ENCODE results near the gene GAS2L1.

The GAS2L1 gene

GRCh38 chr22:29275819-29276565, 30.5 kb upstream of the GAS2L1 start:
- no peak for DNase-seq (ENCODE audit: low spot score)

- DNase-seq (ENCODE audit: low spot score): no peak
These were observed 28.5 kb upstream of the GAS2L1 start for GRCh38 chr22:29277927-29278326.

- DNase-seq (ENCODE audit: low spot score): no peak
These were observed 22.3 kb upstream of the GAS2L1 start for GRCh38 chr22:29284196-29284595.

- DNase-seq (ENCODE audit: low spot score): no peak
These were observed 17.6 kb upstream of the GAS2L1 start for GRCh38 chr22:29288837-29289236.

- no peak for DNase-seq (ENCODE audit: low spot score)
These were observed 16.4 kb upstream of the GAS2L1 start for GRCh38 chr22:29290061-29290460.

- DNase-seq (ENCODE audit: low spot score): no peak
These were observed 15.2 kb upstream of the GAS2L1 start for GRCh38 chr22:29291215-29291614.

- no peak for DNase-seq (ENCODE audit: low spot score)
These were observed 14.1 kb upstream of the GAS2L1 start for GRCh38 chr22:29292379-29292778.

- DNase-seq (ENCODE audit: low spot score): no peak
These were observed 7.8 kb upstream of the GAS2L1 start for GRCh38 chr22:29298641-29299040.

- no peak for DNase-seq (ENCODE audit: low spot score)
These were observed 7.1 kb upstream of the GAS2L1 start for GRCh38 chr22:29299136-29299900.

- no peak for DNase-seq (ENCODE audit: low spot score)
These were observed 6.0 kb upstream of the GAS2L1 start for GRCh38 chr22:29300467-29300806.

GRCh38 chr22:29300807-29301601, 5.4 kb upstream of the GAS2L1 start:
- DNase-seq (ENCODE audit: low spot score): no peak

- no peak for DNase-seq (ENCODE audit: low spot score)
These were observed 4.6 kb upstream of the GAS2L1 start for GRCh38 chr22:29301716-29302401.

- peak; percentile 70 for DNase-seq (ENCODE audit: low spot score)
These were observed 4.1 kb upstream of the GAS2L1 start for GRCh38 chr22:29302402-29302680.

GRCh38 chr22:29302681-29303465, 3.6 kb upstream of the GAS2L1 start:
- DNase-seq (ENCODE audit: low spot score): no peak

- DNase-seq (ENCODE audit: low spot score): no peak
These were observed 645 bp upstream of the GAS2L1 start for GRCh38 chr22:29305836-29306174.

- peak; percentile 73 for DNase-seq (ENCODE audit: low spot score)
These were observed 565 bp downstream of the GAS2L1 start for GRCh38 chr22:29306835-29307595.

- DNase-seq (ENCODE audit: low spot score): no peak
These were observed 1.2 kb downstream of the GAS2L1 start for GRCh38 chr22:29307596-29308147.

- no peak for DNase-seq (ENCODE audit: low spot score)
These were observed 1.8 kb downstream of the GAS2L1 start for GRCh38 chr22:29308148-29308790.

GRCh38 chr22:29308791-29309262, 2.4 kb downstream of the GAS2L1 start:
- DNase-seq (ENCODE audit: low spot score): no peak
